ENCODE results near the gene GABRB1.

- TF ChIP-seq CTCF (IDR thresholded peaks at IDR 0.05 in 2 of 3, conservative IDR thresholded peaks at IDR 0.05 in 1 of 3; ENCODE audit: borderline replicate concordance in 1 of 3, insufficient read depth in 1 of 3, low read depth in 2 of 3, low read length in 2 of 3) (no peak), RAD21 (IDR thresholded peaks at IDR 0.05; ENCODE audit: low read depth) (no peak), SP1 (IDR thresholded peaks at IDR 0.05; ENCODE audit: low read depth) (no peak), POLR2A (IDR thresholded peaks at IDR 0.05; ENCODE audit: borderline replicate concordance, extremely low read depth, insufficient read depth, insufficient read length) (no peak), REST (IDR thresholded peaks at IDR 0.05; ENCODE audit: low read depth) (no peak), SIN3A (IDR thresholded peaks at IDR 0.05; ENCODE audit: low read depth) (no peak), YY1 (IDR thresholded peaks at IDR 0.05; ENCODE audit: extremely low read depth, insufficient replicate concordance, low read depth, low read length) (no peak), EZH2phosphoT487 (IDR thresholded peaks at IDR 0.05; ENCODE audit: borderline replicate concordance) (no peak), EZH2 (IDR thresholded peaks at IDR 0.05) (no peak), TCF7L2 (IDR thresholded peaks at IDR 0.05; ENCODE audit: borderline replicate concordance, extremely low read depth, insufficient read depth, insufficient read length) (no peak), MAX (IDR thresholded peaks at IDR 0.05) (no peak), ELF1 (IDR thresholded peaks at IDR 0.05; ENCODE audit: borderline replicate concordance, low read depth) (no peak), JUND (IDR thresholded peaks at IDR 0.05) (no peak)
Observed at GRCh38 chr4:47462799-47463234, 431.4 kb downstream of the GABRB1 start.

All from HCT116 (cell line).